NOMO-1 treated with dmso at 0.1 percent for 144 hours (cell line): ENCODE results near the gene C4orf33.
"Not testable (repeated sequence)": the region's sequence is repeated elsewhere in the genome, so short reads cannot be mapped to it uniquely, and the experiment has no call there.

Experiments used
- DNase-seq: peaks from one replicate; lab custom pipeline; 2025; ENCODE audit not compliant: unreplicated experiment; lab: John Stamatoyannopoulos, UW

The C4orf33 gene

DNA sequence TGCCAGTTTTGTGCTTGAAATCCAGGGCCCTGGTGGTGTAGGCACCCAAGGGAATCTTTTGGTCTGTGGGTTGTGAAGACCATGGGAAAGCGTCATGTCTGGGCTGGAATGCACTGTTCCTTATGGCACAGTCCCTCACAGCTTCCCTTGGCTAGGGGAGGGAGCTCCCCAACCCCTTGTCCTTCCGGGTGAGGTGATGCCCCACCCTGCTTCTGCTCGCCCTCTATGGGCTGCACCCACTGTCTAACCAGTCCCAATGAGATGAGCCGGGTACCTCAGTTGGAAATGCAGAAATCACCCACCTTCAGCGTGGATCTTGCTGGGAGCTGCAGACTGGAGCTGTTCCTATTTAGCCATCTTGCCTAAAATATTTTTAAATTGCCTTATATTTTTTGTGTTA is 30.7 kb downstream of the C4orf33 start:
- DNase-seq, result not testable (repeated sequence)

DNA sequence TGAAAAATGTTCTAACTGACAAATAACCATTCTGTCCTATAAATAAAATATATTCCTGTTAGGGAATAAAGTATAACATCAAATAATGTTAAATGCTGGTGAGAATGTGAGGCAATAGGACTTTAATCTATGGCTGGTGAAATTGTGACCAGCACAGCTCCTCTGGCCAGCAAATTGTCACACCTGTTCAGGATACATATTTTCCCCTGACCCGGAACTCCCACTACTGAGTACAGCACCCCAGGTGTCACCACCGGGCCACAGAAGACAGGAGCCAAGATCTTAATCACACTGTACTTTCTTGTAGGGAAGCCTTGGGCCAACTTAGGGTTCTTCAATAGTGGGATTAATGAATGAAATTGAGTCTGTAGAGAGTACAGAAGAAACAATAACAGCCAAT is 33.2 kb downstream of the C4orf33 start:
- DNase-seq, result no peak

DNA sequence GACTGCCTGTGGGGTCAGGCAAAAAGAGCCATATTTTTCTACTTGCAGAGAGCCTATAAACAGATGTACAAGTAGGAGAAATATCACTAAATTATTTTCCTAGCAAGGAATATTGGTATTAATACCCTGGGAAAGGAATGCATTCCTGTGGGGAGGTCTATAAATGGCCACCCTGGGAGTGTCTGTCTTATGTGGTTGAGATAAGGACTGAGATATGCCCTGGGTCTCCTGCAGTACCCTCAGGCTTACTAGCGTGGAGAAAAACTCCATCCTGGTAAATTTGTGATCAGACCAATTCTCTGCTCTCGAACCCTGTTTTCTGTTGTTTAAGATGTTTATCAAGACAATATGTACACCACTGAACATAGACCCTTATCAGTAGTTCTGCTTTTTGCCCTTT is 35.4 kb downstream of the C4orf33 start:
- DNase-seq, result no peak

DNA sequence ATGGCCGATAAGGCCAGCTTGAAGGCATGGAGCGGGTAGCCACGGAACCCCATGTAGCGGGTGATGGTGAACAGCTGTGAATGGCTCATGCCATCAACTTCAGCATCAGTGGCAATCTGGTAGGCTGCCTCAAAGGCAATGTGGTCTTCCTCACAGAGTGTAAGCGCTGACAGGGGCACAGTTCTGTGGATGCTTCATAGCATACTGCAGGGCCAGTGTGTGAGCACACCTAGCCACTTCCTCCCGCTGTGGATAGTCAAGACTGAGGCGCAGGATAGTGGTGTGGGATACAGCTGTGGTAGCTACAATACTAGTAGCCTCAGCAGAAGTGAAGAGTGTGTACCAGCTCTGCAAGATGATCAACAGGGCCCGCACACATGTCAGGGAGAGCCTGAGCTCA is 40.5 kb downstream of the C4orf33 start:
- no peak for DNase-seq

DNA sequence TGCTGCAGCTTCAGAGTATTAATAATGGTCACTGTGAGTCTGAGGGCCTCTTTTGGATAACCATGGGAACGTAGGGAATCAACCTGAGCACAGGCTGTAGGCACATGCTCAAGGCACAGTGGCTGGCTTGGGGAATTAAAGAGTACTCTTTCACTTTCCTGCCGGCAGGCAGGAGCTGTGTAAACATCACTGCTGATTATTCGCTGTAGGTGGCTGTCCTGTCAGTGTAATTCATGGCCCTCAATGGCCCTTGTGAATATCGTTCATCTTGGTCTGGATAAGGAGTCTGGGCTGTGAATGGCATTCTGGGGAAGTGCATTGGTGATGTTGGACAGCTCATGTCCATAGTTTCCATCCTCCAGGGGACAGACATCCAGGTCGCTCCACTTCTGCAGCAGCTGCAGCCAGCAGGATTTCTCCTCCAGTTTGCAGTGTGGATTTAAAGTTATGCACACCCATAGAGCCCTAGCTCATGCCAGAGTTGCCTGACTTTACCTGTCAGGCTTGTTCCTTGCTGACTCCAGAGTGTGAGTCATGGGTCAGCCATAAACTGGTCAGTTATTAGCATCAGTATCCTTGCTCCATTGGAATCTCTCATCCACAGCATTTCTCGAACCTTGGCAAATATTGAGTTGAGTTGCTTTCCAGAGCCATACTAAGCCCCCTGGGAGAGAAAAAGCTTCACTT is 43.0 kb downstream of the C4orf33 start:
- DNase-seq, result no peak

DNA sequence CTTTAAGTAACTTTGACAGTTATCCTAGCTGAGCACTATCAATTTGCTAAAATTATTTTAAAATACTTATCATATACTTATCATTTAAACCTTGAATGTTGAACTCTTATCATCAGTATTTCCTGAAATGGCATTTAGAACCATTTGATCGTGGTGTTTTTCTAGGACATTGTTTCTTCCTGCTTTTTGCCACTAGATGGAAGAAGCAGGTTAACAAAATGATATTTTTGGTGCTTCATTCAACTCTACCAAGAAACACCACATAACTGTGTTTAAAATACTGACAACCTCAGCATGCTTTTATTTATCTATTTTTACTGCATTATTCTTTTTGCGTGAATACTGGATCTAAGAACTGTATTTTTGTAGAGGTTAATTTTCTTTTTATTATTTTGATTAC is 44.6 kb downstream of the C4orf33 start:
- no peak for DNase-seq

DNA sequence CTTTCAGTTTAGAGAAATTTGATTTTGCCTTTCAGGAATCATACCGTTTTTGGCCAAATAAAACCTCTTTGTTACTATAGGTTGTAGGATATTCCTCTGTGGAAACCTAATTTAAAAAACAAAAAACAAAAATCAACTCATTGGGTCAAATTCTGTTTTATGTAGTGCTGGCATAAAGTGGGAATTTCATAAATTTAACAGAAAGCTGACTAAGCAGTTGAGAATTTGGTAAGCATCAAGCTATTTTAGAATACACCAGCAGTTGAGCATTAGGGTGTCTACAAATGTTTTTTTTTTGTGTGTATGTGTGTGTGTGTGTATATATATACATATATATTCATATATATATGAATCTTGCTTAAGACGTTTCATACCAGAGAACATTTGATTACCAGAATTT is 47.4 kb downstream of the C4orf33 start:
- DNase-seq, result no peak

DNA sequence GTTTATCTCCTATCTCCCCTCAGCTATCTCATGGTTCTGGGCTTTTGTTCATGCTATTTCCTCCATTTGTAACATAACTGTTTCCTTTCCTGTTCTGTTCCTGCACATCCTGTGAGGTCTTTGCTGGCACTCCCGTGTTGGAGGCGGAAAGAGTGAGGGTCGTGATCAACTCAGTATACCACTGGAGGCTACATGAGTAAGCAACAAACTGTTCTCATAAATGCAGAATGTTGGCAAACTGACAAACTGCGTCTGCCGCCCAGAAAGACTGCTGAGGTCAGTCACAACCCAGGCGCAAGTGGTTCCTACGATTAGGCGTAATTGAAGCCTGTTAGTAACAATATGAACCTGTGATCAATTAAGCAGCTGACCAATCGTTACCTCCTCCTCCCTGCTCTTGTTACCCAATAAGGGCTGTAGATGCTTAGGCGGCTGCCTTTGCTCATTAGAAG is 48.8 kb downstream of the C4orf33 start:
- DNase-seq, result no peak

DNA sequence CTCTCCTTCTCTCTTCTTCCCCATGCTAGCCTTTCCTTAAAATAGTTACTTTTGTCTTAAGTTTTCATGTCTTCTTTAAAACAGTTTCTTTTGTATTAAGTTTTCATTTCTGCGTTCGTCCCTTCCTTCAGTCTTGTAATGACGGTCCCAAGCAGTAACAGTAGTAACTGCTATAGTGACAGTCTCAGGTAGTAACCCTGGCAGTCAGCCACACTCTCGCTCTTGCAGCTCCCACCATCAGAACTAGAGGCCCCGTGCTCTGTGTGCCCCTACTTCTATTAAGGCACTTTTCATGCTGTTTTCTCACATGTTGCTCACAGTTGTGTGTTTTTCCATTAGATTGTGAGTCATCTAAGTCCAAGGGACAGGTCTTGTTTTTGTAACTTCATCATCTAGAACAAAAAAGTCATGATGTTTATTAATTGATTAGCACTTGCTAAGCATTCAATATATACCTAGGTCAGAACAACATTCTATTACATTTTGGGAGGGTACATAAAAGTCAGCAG is 49.3 kb downstream of the C4orf33 start:
- DNase-seq, result no peak

DNA sequence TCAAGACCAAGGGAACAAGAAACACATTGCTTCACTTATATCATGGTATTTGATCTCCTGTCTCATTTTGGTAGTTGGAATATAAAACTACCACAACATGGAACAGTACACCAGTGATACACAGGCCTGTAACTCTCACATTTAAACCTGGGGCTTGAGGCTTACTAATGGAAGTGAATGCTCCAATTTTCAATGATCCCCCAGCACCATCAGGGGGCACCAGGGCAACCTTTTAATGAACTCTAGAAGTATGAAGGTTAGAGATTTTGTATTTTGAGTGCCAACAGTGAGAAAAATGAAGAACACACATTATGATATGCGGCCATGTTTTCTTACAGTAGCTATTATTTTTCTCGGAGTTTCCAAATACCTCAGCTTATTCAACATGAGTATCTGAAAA is 50.7 kb downstream of the C4orf33 start:
- DNase-seq, result no peak

DNA sequence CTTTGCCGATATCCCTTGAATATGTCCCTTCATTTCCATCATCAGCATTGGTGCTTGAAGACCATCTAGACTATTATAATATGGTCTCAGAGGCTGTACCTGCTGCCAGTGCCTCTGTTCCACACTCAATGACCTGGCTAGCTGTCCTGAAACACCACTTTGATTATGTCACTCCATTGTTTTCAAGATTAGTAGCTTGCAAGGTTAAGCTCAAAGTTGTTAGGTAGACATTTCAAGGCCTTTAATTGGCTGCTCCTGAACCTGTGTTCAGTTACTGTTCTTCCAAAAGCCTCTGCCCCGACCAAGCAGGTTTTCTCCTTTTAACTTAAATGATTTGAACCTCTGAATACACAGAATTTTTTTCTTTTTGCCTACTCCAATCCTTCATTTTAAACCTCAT is 52.9 kb downstream of the C4orf33 start:
- DNase-seq, result no peak

DNA sequence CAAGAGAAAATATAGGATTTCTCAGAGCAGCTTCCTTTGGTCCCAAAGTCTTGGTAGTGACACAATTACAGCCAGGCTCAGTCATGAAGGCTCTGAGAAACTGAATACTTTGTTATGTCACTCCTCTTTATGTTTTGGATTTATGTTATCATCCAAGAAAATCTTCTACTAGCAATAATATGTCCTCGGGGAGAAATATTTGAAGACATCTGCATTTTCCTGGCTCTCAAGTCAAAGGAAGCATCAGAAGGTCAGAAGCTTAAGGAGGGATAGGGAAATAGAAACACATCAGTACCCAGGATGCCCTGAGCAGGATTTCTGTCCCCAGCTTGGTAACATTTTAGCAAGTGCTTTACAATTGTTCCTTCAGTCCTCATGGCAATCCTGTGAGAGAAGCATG is 54.0 kb downstream of the C4orf33 start:
- DNase-seq, result no peak

DNA sequence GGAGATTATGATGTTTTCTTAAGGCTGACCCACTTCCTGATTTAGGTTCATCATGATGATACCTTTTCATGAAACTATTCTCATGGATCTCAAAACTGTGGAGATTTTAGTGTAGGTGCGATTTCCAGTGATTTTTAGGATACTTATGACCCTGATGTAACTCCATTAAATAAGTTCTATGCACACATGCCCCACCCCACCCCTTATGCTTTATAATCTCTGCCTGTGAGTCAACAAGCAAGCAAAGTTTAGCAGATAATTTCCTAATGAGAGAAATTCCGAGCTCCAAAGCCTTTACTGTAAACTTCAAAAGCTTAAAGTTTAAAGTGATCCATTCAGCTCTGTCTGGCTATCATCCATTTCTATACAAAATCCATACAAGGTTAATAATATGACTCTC is 56.4 kb downstream of the C4orf33 start:
- DNase-seq, result no peak

DNA sequence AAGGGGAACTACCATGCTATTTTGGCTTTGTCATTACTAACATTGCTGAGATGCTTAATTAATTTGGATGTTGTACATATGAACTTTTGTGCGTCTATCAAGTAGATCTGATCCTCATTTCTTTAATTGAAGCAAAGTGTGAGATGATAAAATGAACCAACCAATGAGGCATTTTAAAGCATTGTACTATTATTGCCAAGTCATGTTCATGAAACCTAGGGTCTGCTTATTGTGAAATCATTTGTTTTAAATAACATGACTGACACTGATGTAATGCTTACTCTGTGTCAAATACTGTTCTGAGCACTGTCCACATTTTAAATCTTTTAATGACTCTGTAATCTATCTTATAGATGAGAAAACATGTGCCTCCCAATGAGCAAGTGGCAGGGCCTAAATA is 57.7 kb downstream of the C4orf33 start:
- DNase-seq, result no peak

DNA sequence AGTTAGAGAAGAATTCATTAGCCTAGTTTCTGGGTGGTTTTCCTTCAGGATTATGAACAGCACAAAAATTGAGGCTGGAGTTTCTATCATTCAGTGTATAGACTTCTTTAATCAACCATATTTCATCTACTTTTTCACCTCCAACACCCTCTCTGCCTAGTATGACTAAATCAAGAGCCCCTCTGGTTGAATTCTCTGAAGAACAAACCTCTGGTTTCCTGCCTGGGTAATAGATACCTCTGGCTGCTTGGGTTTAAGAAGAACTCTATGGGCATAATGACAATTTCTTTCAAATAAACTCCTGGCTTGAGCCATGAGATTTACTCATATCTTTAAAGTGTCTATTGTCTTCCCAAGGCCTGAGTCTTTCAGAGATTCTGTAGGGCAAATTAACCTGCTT is 66.5 kb downstream of the C4orf33 start:
- DNase-seq, result no peak

DNA sequence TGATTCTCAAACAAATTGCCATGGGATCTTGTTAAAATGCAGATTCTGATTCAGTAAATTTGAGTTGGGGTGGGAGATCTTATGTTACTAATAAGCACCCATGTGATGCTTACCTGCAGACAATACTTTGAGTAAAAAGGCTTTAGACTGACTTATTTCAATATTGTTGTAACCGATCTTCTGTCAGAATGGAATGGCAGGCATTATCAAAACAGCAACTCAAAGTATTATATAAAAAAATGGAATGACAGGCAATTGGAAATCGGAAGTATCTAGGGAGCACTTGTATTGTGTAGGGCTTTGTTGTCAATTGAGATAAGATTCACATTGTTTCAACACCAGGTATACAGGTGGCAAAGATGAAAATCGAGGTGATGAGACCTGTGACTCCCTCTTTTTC is 67.5 kb downstream of the C4orf33 start:
- no peak for DNase-seq

DNA sequence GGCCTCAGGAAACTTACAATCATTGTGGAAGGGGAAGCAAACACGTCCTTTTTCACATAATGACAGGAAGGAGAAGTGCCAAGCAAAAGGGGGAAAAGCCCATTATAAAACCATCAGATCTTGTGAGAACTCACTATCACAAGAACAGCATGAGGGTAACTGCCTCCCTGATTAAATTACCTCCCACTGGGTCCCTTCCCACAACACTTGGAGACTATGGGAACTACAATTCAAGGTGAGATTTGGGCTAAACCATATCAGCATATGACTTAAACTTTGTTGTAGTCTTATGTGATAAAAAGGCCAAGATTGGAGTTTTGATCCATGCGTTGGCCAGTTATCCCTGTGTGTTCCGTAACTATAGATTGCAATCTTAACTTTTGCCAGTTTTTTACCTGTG is 68.3 kb downstream of the C4orf33 start:
- no peak for DNase-seq
